Parathyroid adenoma (tissue), 2 donors: Measurements from ENCODE around the gene GNB1.

Source experiments
- H2AFZ ChIP-seq: fragments of 300-600 bp; sonication (generic); one replicate; pipeline ENCODE4 v1.7.0; 2017; ENCODE audit warnings: antibody characterized with exemption, mild to moderate bottlenecking
- H3K27ac ChIP-seq: fragments of 300-600 bp; sonication (generic); one replicate; pipeline ENCODE4 v1.7.0; 2017
- H3K27me3 ChIP-seq: fragments of 300-600 bp; sonication (generic); one replicate; pipeline ENCODE4 v1.7.0; 2017; ENCODE audit warnings: low read length; ENCODE audit not compliant: control insufficient read depth, insufficient read depth
- H3K36me3 ChIP-seq: fragments of 300-600 bp; sonication (generic); one replicate; pipeline ENCODE4 v1.7.0; 2017; ENCODE audit warnings: low read length; ENCODE audit not compliant: control insufficient read depth, insufficient read depth
- H3K4me1 ChIP-seq: fragments of 300-600 bp; sonication (generic); one replicate; pipeline ENCODE4 v1.7.0; 2017; ENCODE audit warnings: control low read depth
- H3K4me2 ChIP-seq: fragments of 300-600 bp; sonication (generic); one replicate; pipeline ENCODE4 v1.7.0; 2017; ENCODE audit warnings: low read length
- H3K4me3 ChIP-seq: fragments of 300-600 bp; sonication (generic); one replicate; pipeline ENCODE4 v1.7.0; 2017; ENCODE audit warnings: low read depth, low read length
- H3K79me2 ChIP-seq: fragments of 300-600 bp; sonication (generic); one replicate; pipeline ENCODE4 v1.7.0; 2017; ENCODE audit warnings: control low read depth
- H3K9ac ChIP-seq: fragments of 300-600 bp; sonication (generic); one replicate; pipeline ENCODE4 v1.7.0; 2017; ENCODE audit warnings: mild to moderate bottlenecking
- H3K9me3 ChIP-seq: fragments of 300-600 bp; sonication (generic); one replicate; pipeline ENCODE4 v1.7.0; 2017; ENCODE audit warnings: low read length; ENCODE audit not compliant: control insufficient read depth
- CTCF ChIP-seq: fragments of 300-600 bp; sonication (generic); IDR thresholded peaks from one replicate; pipeline ENCODE4 v1.7.0; 2017; ENCODE audit warnings: antibody characterized with exemption, mild to moderate bottlenecking
- donor health status: primary hyperparathyroidism.

GNB1 gene

GRCh38 chr1:1806890-1807289, 84.0 kb downstream of the GNB1 start:
- no peaks in the 10 kb centered on the region for H3K27me3 ChIP-seq
- TF ChIP-seq CTCF, result no peak
- H3K4me2 ChIP-seq, result no peak overlapping the region
- H3K4me1 ChIP-seq, result no peaks in the 10 kb centered on the region
- no peak overlapping the region for H2AFZ ChIP-seq
- H3K9me3 ChIP-seq, result no peaks in the 10 kb centered on the region
- H3K4me3 ChIP-seq, result no peak overlapping the region
- H3K27ac ChIP-seq, result no peak overlapping the region
- no peak overlapping the region for H3K9ac ChIP-seq
- no peaks in the 10 kb centered on the region for H3K36me3 ChIP-seq
- H3K79me2 ChIP-seq, result peaks cover 9% of the 10 kb centered on the region

- Histone ChIP-seq H3K4me3 (no peak overlapping the region), H2AFZ (no peak overlapping the region), H3K9me3 (no peaks in the 10 kb centered on the region), H3K27me3 (no peaks in the 10 kb centered on the region), H3K36me3 (no peaks in the 10 kb centered on the region), H3K9ac (no peak overlapping the region), H3K27ac (no peak overlapping the region), H3K4me1 (peaks cover 2% of the 10 kb centered on the region), H3K4me2 (no peak overlapping the region), H3K79me2 (peaks cover 5% of the 10 kb centered on the region)
- TF ChIP-seq CTCF, result no peak
Observed at GRCh38 chr1:1804301-1804700, 86.6 kb downstream of the GNB1 start.

GRCh38 chr1:1802871-1803270, 88.0 kb downstream of the GNB1 start:
- Histone ChIP-seq H3K27ac (no peak overlapping the region), H3K9ac (no peak overlapping the region), H3K4me3 (no peak overlapping the region), H3K9me3 (no peaks in the 10 kb centered on the region), H3K4me2 (no peak overlapping the region), H3K79me2 (peaks cover 7% of the 10 kb centered on the region), H2AFZ (no peak overlapping the region), H3K36me3 (no peaks in the 10 kb centered on the region), H3K4me1 (peaks cover 2% of the 10 kb centered on the region), H3K27me3 (no peaks in the 10 kb centered on the region)
- no peak for TF ChIP-seq CTCF

- H3K79me2 ChIP-seq, result peaks cover 16% of the 10 kb centered on the region
- no peak overlapping the region for H2AFZ ChIP-seq
- peak overlapping the region; percentile 27 for H3K4me2 ChIP-seq
- no peak overlapping the region for H3K27ac ChIP-seq
- H3K27me3 ChIP-seq, result no peaks in the 10 kb centered on the region
- H3K9ac ChIP-seq, result no peak overlapping the region
- peaks cover 2% of the 10 kb centered on the region for H3K4me1 ChIP-seq
- no peaks in the 10 kb centered on the region for H3K36me3 ChIP-seq
- H3K9me3 ChIP-seq, result no peaks in the 10 kb centered on the region
- no peak overlapping the region for H3K4me3 ChIP-seq
- no peak for TF ChIP-seq CTCF
Observed at GRCh38 chr1:1799716-1800115, 91.2 kb downstream of the GNB1 start.

GRCh38 chr1:1797731-1798341, 93.1 kb downstream of the GNB1 start:
- Histone ChIP-seq H3K9me3 (no peaks in the 10 kb centered on the region), H3K36me3 (no peaks in the 10 kb centered on the region), H3K4me3 (no peak overlapping the region), H3K27ac (no peak overlapping the region), H3K79me2 (peaks cover 16% of the 10 kb centered on the region), H3K27me3 (no peaks in the 10 kb centered on the region), H3K4me1 (peaks cover 2% of the 10 kb centered on the region), H3K4me2 (no peak overlapping the region), H3K9ac (no peak overlapping the region), H2AFZ (no peak overlapping the region)
- no peak for TF ChIP-seq CTCF
